Measurements from ENCODE around the gene SORBS2.

SORBS2 gene

DNA sequence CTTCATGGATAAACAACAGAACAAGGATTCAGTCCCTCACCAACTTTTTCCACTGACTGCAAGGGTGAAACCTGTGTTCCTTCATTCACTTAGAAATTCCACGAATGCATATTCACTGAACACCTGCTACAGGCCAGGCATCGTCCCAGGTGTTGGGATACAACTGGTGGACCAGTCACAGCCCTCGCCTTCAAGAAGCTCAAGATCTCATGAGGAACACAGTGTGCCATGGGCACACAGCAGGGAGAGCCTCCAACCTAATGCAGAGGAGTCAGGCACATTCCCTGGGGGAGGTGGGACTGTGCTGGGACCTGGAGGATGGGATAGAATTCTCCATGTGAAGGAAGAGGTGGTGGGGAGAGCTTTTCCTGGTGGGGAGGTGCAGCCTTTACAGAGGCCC, 169.1 kb downstream of the SORBS2 start:
- H3K4me3 ChIP-seq (ENCODE audit: low read length): no peak overlapping the region
- TF ChIP-seq CTCF (conservative IDR thresholded peaks at IDR 0.05; ENCODE audit: low read depth, low read length): no peak
- DNase-seq (ENCODE audit: low read depth): no peak

DNA sequence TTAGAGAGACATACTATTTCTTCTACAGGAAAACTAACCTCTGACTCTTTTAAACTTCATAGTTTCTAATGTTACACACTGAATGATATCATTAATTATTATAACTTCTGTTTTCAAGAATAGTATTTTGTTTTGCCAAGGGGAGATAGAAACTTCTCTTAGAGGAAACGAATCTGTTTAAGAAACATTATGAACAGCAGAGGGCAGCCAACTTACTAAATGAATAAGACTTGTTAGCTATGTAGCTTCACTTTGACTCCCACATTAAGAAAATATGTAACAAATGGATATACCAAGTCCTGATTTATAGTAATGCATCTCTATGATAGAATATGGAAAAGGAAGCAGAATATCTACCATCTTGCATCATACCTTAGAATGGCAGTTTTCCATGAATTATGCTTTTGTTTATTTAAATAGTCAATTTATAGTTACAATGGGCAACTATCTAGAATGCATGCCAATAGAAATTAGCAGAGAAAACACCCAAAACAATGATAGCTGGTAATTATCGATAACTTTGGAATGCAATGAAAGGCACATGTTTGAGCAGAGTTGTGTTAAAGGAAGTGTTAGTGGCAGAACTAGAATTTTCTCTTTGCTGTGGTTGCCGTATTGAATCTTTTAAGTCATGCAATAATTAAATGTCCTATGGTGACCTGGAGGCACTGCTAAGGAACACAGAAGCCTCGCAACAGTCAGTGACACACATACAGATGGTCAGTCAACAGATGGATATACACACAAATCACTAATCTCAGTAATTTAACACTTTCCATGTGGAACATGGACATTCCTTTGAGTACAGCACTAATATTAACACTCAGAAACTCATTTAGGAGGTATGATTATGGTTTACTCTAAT, 171.0 kb downstream of the SORBS2 start:
- peak; percentile 44 for TF ChIP-seq CTCF (conservative IDR thresholded peaks at IDR 0.05; ENCODE audit: low read depth, low read length)
- no peak overlapping the region for H3K4me3 ChIP-seq (ENCODE audit: low read length)
- peak; percentile 48 for DNase-seq (ENCODE audit: low read depth)

DNA sequence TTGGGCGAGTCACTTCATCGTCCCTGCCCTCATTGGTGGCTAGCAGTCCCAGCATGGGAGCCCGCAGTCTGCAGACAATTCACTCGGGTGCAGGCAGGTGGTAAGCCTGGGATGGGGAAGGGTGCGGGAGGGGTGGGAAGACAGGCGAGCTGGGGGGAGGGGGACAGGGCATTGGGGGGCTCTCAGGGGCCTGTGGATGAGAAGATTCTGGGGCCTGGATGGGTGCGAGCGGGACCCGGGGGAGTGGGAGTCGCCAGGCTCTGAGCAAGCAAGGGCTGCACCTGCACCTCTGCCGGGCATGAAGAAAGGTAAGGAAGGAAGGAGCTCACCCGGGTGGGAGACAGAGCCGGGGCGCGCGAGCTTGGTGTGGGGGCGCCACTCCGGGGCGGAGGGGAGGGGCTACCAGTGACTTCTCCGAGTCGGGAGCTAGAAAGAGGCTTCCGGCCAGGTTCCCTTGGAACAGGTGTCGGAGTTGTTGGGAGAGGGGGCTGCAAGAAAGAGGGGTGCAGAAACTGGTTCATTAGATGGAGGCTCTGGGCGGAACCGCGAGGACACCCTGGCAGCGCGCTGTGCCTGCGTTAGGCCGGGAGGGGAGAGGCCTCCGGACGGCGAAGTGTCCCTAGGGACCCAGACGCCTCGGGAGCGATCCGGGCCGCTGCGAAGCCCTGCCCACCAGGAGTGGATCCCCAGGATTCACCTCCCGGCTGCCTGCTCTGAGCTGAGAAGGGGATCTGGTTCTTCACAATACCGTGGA, 173.3 kb downstream of the SORBS2 start:
- no peak overlapping the region for H3K4me3 ChIP-seq (ENCODE audit: low read length)
- TF ChIP-seq CTCF (conservative IDR thresholded peaks at IDR 0.05; ENCODE audit: low read depth, low read length): no peak
- no peak for DNase-seq (ENCODE audit: low read depth)

GRCh38 chr4:185638093-185638492, 173.9 kb downstream of the SORBS2 start:
- H3K4me3 ChIP-seq (ENCODE audit: low read length): no peak overlapping the region
- TF ChIP-seq CTCF (conservative IDR thresholded peaks at IDR 0.05; ENCODE audit: low read depth, low read length): no peak
- no peak for DNase-seq (ENCODE audit: low read depth)

- DNase-seq (ENCODE audit: low read depth): no peak
- no peak overlapping the region for H3K4me3 ChIP-seq (ENCODE audit: low read length)
- no peak for TF ChIP-seq CTCF (conservative IDR thresholded peaks at IDR 0.05; ENCODE audit: low read depth, low read length)
These were observed 174.7 kb downstream of the SORBS2 start for GRCh38 chr4:185637163-185637875.

GRCh38 chr4:185634066-185634652, 177.8 kb downstream of the SORBS2 start:
- DNase-seq (ENCODE audit: low read depth): no peak
- peak; percentile 69 for TF ChIP-seq CTCF (conservative IDR thresholded peaks at IDR 0.05; ENCODE audit: low read depth, low read length)
- H3K4me3 ChIP-seq (ENCODE audit: low read length): no peak overlapping the region

Measured in retinal pigment epithelial cell (primary cell).